IMR-90 (cell line): Measurements from ENCODE around the gene PTAR1. TPM values are rescaled to one million over a fixed set of nuclear protein-coding genes. Genes with fewer than 3 reads are reported as not detected.

ENCODE experiments used
- ATAC-seq: fragments of 200-7000 bp; cut with Tn5 transposase; 2 replicates; pipeline ENCODE4 v1.9.1; 2020; ENCODE audit warnings: low read depth, mild to moderate bottlenecking, moderate library complexity
- BruUV-seq: library from RNA; stranded (reverse); fragments of 400-500 nt; replicated peaks from 2 replicates; lab custom pipeline; 2021; lab: Mats Ljungman, UMichigan
- CTCF ChIA-PET: fragments of 300-600 bp; formaldehyde crosslinking; extraction: SDS; loops from one replicate; lab custom pipeline; 2021; ENCODE audit warnings: antibody characterized with exemption; lab: Yijun Ruan, JAX
- POLR2A ChIA-PET: fragments of 300-600 bp; sonication (Branson Sonifier 250); formaldehyde crosslinking; loops from one replicate; lab custom pipeline; 2022; ENCODE audit warnings: antibody characterized with exemption; ENCODE audit not compliant: unreplicated experiment; lab: Charles Lee
- DNase-seq: peaks from one replicate; pipeline ENCODE4 v3.0.0; 2013
- H2AFZ ChIP-seq: replicated peaks from 2 replicates; pipeline ENCODE3; 2013; ENCODE audit warnings: low read length, mild to moderate bottlenecking; ENCODE audit not compliant: poor library complexity
- H2AK5ac ChIP-seq: 2 replicates; pipeline ENCODE4 v1.6.1; 2013; ENCODE audit warnings: low read depth, low read length, inconsistent platforms
- H2AK9ac ChIP-seq: replicated peaks from 2 replicates; pipeline ENCODE3; 2013; ENCODE audit warnings: mild to moderate bottlenecking, low read depth, low read length, moderate library complexity; ENCODE audit not compliant: poor library complexity
- H2BK120ac ChIP-seq: 2 replicates; pipeline ENCODE4 v1.6.1; 2013; ENCODE audit warnings: low read depth, low read length, inconsistent platforms
- H2BK15ac ChIP-seq: 3 replicates; pipeline ENCODE4 v1.6.1; 2013; ENCODE audit warnings: low read depth, low read length, inconsistent platforms
- H2BK20ac ChIP-seq: 2 replicates; pipeline ENCODE4 v1.6.1; 2013; ENCODE audit warnings: low read depth, mild to moderate bottlenecking, inconsistent platforms, low read length, moderate library complexity
- H2BK5ac ChIP-seq: 2 replicates; pipeline ENCODE4 v1.6.1; 2013; ENCODE audit warnings: mild to moderate bottlenecking, low read depth, low read length, inconsistent platforms; ENCODE audit not compliant: poor library complexity, severe bottlenecking
- H3K14ac ChIP-seq: replicated peaks from 2 replicates; pipeline ENCODE4 v1.6.1; 2013; ENCODE audit warnings: low read depth, low read length, inconsistent platforms
- H3K18ac ChIP-seq: 2 replicates; pipeline ENCODE4 v1.6.1; 2013; ENCODE audit warnings: low read depth, low read length, control low read depth
- H3K23ac ChIP-seq: 2 replicates; pipeline ENCODE4 v1.6.1; 2013; ENCODE audit warnings: low read depth, low read length, inconsistent platforms
- H3K27ac ChIP-seq: 2 replicates; pipeline ENCODE4 v1.5.1; 2013; ENCODE audit warnings: mild to moderate bottlenecking, control low read depth, low read length; ENCODE audit not compliant: insufficient read depth
- H3K27me3 ChIP-seq: 2 replicates; pipeline ENCODE4 v1.6.1; 2013; ENCODE audit warnings: low read length; ENCODE audit not compliant: control insufficient read depth, insufficient read depth
- H3K36me3 ChIP-seq: 2 replicates; pipeline ENCODE4 v1.6.1; 2013; ENCODE audit warnings: low read length, mixed read lengths; ENCODE audit not compliant: control insufficient read depth, insufficient read depth
- H3K4ac ChIP-seq: 2 replicates; pipeline ENCODE4 v1.6.1; 2013; ENCODE audit warnings: low read depth, low read length, inconsistent platforms
- H3K4me1 ChIP-seq: 2 replicates; pipeline ENCODE4 v1.6.1; 2013; ENCODE audit warnings: low read length, mixed read lengths; ENCODE audit not compliant: control insufficient read depth, insufficient read depth
- H3K4me2 ChIP-seq: 2 replicates; pipeline ENCODE4 v1.6.1; 2013; ENCODE audit warnings: low read depth, mild to moderate bottlenecking, control low read depth, low read length, moderate library complexity
- H3K4me3 ChIP-seq: 2 replicates; pipeline ENCODE4 v1.5.1; 2013; ENCODE audit warnings: low read depth, mild to moderate bottlenecking, control low read depth, low read length, moderate library complexity; ENCODE audit not compliant: insufficient read depth
- H3K56ac ChIP-seq: 2 replicates; pipeline ENCODE4 v1.6.1; 2013; ENCODE audit warnings: low read length, inconsistent platforms; ENCODE audit not compliant: insufficient read depth; ENCODE audit errors: extremely low read depth
- H3K79me1 ChIP-seq, 2 experiments: 2 replicates each; pipeline ENCODE4 v1.6.1; 2013; ENCODE audit warnings: low read length in 2 of 2, inconsistent platforms in 1 of 2, low read depth in 1 of 2
- H3K9ac ChIP-seq: 2 replicates; pipeline ENCODE4 v1.6.1; 2013; ENCODE audit warnings: low read depth, low read length, control low read depth
- H3K9me1 ChIP-seq: 2 replicates; pipeline ENCODE4 v1.6.1; 2013; ENCODE audit warnings: low read length, inconsistent platforms; ENCODE audit not compliant: insufficient read depth
- H3K9me3 ChIP-seq: 2 replicates; pipeline ENCODE4 v1.6.1; 2013; ENCODE audit warnings: low read length; ENCODE audit not compliant: control insufficient read depth, insufficient read depth
- H4K20me1 ChIP-seq: 2 replicates; pipeline ENCODE4 v1.6.1; 2013; ENCODE audit warnings: low read length, inconsistent platforms; ENCODE audit not compliant: insufficient read depth
- H4K5ac ChIP-seq: 2 replicates; pipeline ENCODE4 v1.6.1; 2013; ENCODE audit warnings: mild to moderate bottlenecking, low read depth, low read length, control low read depth
- H4K8ac ChIP-seq, 2 experiments: 2 replicates each; pipeline ENCODE4 v1.6.1; 2013; ENCODE audit warnings: low read depth in 2 of 2, low read length in 2 of 2, control low read depth in 1 of 2, inconsistent platforms in 1 of 2
- H4K91ac ChIP-seq: 2 replicates; pipeline ENCODE4 v1.6.1; 2013; ENCODE audit warnings: low read depth, low read length, inconsistent platforms; ENCODE audit not compliant: insufficient read depth
- BHLHE40 ChIP-seq: fragments of 150-350 bp; IDR thresholded peaks from 2 replicates; pipeline ENCODE4 v1.6.1; 2016; ENCODE audit warnings: mild to moderate bottlenecking, low read depth, low read length
- CEBPB ChIP-seq: IDR thresholded peaks from 2 replicates; pipeline ENCODE4 v1.6.1; 2012; ENCODE audit warnings: low read depth, low read length, improper control_type of control experiment
- CHD1 ChIP-seq: IDR thresholded peaks from 2 replicates; pipeline ENCODE4 v1.6.1; 2012; ENCODE audit warnings: low read depth, low read length, improper control_type of control experiment
- ELK1 ChIP-seq: fragments of 150-350 bp; IDR thresholded peaks from 2 replicates; pipeline ENCODE4 v1.6.1; 2016; ENCODE audit warnings: low read depth, mild to moderate bottlenecking, low read length, moderate library complexity, borderline replicate concordance
- FOS ChIP-seq: fragments of 150-350 bp; IDR thresholded peaks from 2 replicates; pipeline ENCODE4 v1.6.1; 2016; ENCODE audit warnings: low read depth, low read length
- MAFK ChIP-seq: IDR thresholded peaks from 2 replicates; pipeline ENCODE4 v1.6.1; 2012; ENCODE audit warnings: low read depth, low read length, improper control_type of control experiment
- MXI1 ChIP-seq: IDR thresholded peaks from 2 replicates; pipeline ENCODE4 v1.6.1; 2012; ENCODE audit warnings: low read depth, mild to moderate bottlenecking, low read length, moderate library complexity, borderline replicate concordance
- NFE2L2 ChIP-seq: fragments of 150-350 bp; IDR thresholded peaks from 2 replicates; pipeline ENCODE4 v1.6.1; 2016; ENCODE audit warnings: low read depth, mild to moderate bottlenecking, low read length
- POLR2A ChIP-seq: IDR thresholded peaks from 2 replicates; pipeline ENCODE4 v1.6.1; 2012; ENCODE audit warnings: mild to moderate bottlenecking, low read depth, low read length
- RAD21 ChIP-seq: IDR thresholded peaks from 2 replicates; pipeline ENCODE4 v1.6.1; 2012; ENCODE audit warnings: low read length, improper control_type of control experiment
- RCOR1 ChIP-seq: IDR thresholded peaks from 2 replicates; pipeline ENCODE4 v1.6.1; 2012; ENCODE audit warnings: mild to moderate bottlenecking, low read length, improper control_type of control experiment; ENCODE audit not compliant: insufficient replicate concordance
- RFX5 ChIP-seq: IDR thresholded peaks from 2 replicates; pipeline ENCODE4 v1.8.0; 2012; ENCODE audit warnings: low read depth, mild to moderate bottlenecking, low read length, moderate library complexity
- SMC3 ChIP-seq: fragments of 150-350 bp; IDR thresholded peaks from 2 replicates; pipeline ENCODE4 v1.6.1; 2016; ENCODE audit warnings: low read depth, mild to moderate bottlenecking, antibody characterized with exemption, low read length, moderate library complexity
- USF2 ChIP-seq: fragments of 150-350 bp; IDR thresholded peaks from 2 replicates; pipeline ENCODE4 v1.6.1; 2017; ENCODE audit warnings: mild to moderate bottlenecking, antibody characterized with exemption, low read length, low read depth
- WGBS, 2 experiments: methylation state at CpG; one replicate each; pipeline versions ENCODE4 v1.1.5 to v1.1.7; 2013; ENCODE audit warnings: missing lambda C conversion rate in 2 of 2; ENCODE audit not compliant: insufficient read length in 1 of 2; ENCODE audit errors: extremely low coverage in 2 of 2; 5-methylcytosine and 5-hydroxymethylcytosine counted together
- dilution Hi-C: fragments of 300-500 bp; cut with HindIII; formaldehyde crosslinking; loops from one replicate; pipeline ENCODE4 v1.14.3; 2018; ENCODE audit warnings: low sequenced_read_pairs; ENCODE audit not compliant: unreplicated experiment
- in situ Hi-C: fragments of 300-500 bp; cut with MboI; formaldehyde crosslinking; loops from 3 replicates; pipeline ENCODE4 v1.14.3; 2019; ENCODE audit warnings: low sequenced_read_pairs, inconsistent platforms, mixed read lengths
- intact Hi-C: fragments of 100-400 bp; cut with micrococcal nuclease; formaldehyde crosslinking; loops from 2 replicates; pipeline ENCODE4 v1.10.0; 2022
- polyA plus RNA-seq, 3 experiments: library from polyadenylated mRNA; depleted of rRNA; stranded (reverse); fragments of >200 nt; gene quantifications; 2 replicates each; pipeline ENCODE4 v1.2.3, GENCODE V29; 2012; ENCODE audit warnings: low replicate concordance in 1 of 3
- total RNA-seq: library from RNA; depleted of rRNA; stranded (reverse); fragments of >200 nt; gene quantifications from 2 replicates; pipeline ENCODE4 v1.2.3, GENCODE V29; 2012
- TF ChIP-seq, protein P1 (sequence below): conservative IDR thresholded peaks from 2 replicates; pipeline ENCODE4 v1.5.1; 2012; ENCODE audit warnings: mild to moderate bottlenecking, low read depth, low read length, improper control_type of control experiment

PTAR1 gene
- total and polyA plus RNA-seq, 2 of the 4 experiments (the other 2 are of a cell fraction): 10.6 to 110 TPM

GRCh38 chr9:69745716-69746437 lies 13.9 kb downstream of the PTAR1 start:
- BruUV-seq: no TSS peak
- H2BK120ac ChIP-seq: no peak overlapping the region
- H4K8ac ChIP-seq: no peak overlapping the region
- no peak overlapping the region for H3K23ac ChIP-seq
- CTCF ChIA-PET: interaction anchor here (0.5 to 2.2 kb wide), 5 partner anchors 13 to 588 kb away, joined by 3 to 9 read pairs (median 3); no protein-coding TSS in a partner anchor
- no peaks in the 10 kb centered on the region for H3K27me3 ChIP-seq
- H3K4me2 ChIP-seq: no peak overlapping the region
- ATAC-seq (peak; percentile 57), DNase-seq (peak; percentile 47)
- in situ Hi-C loops: no loop called here
- no peak overlapping the region for H4K5ac ChIP-seq
- H2BK15ac ChIP-seq: no peak overlapping the region
- H4K91ac ChIP-seq: no peak overlapping the region
- no peak overlapping the region for H3K14ac ChIP-seq
- intact Hi-C loops: loop anchor here (5.0 to 10.0 kb wide), 4 partner anchors 129 to 479 kb away; no protein-coding TSS in a partner anchor
- no peak overlapping the region for H2AK9ac ChIP-seq
- H2AFZ ChIP-seq: no peak overlapping the region
- H3K9me3 ChIP-seq: no peaks in the 10 kb centered on the region
- H3K9me1 ChIP-seq: peaks cover 5% of the 10 kb centered on the region
- no peak overlapping the region for H3K18ac ChIP-seq
- no peak overlapping the region for H3K9ac ChIP-seq
- H3K4me1 ChIP-seq: peaks cover 22% of the 10 kb centered on the region
- H3K56ac ChIP-seq: no peak overlapping the region
- H3K4ac ChIP-seq: no peak overlapping the region
- H3K79me1 ChIP-seq: peaks cover 50 to 67% of the 10 kb centered on the region in 2 experiments
- no peak overlapping the region for H2AK5ac ChIP-seq
- no peak overlapping the region for H2BK20ac ChIP-seq
- no peak overlapping the region for H2BK5ac ChIP-seq
- peaks cover 2% of the 10 kb centered on the region; the same call in 1 of the 2 replicates for H3K36me3 ChIP-seq
- H3K27ac ChIP-seq: no peak overlapping the region
- peaks cover 11% of the 10 kb centered on the region; the same call in 1 of the 2 replicates for H4K20me1 ChIP-seq
- no CpG with 5 or more reads among the region's 3 CpGs for WGBS, 2 experiments
- POLR2A ChIA-PET: interaction anchor here (0.7 kb wide), 1 partner anchor 261 kb away, joined by 4 read pairs; no protein-coding TSS in a partner anchor
- H3K4me3 ChIP-seq: no peak overlapping the region
- dilution Hi-C loops: no loop called here
- no peak for TF ChIP-seq ELK1
- no peak for TF ChIP-seq MXI1
- TF ChIP-seq SMC3: peak; percentile 45; the same call in 1 of the 2 replicates
- no peak for TF ChIP-seq RCOR1
- no peak for TF ChIP-seq CHD1
- TF ChIP-seq, protein P1, sequence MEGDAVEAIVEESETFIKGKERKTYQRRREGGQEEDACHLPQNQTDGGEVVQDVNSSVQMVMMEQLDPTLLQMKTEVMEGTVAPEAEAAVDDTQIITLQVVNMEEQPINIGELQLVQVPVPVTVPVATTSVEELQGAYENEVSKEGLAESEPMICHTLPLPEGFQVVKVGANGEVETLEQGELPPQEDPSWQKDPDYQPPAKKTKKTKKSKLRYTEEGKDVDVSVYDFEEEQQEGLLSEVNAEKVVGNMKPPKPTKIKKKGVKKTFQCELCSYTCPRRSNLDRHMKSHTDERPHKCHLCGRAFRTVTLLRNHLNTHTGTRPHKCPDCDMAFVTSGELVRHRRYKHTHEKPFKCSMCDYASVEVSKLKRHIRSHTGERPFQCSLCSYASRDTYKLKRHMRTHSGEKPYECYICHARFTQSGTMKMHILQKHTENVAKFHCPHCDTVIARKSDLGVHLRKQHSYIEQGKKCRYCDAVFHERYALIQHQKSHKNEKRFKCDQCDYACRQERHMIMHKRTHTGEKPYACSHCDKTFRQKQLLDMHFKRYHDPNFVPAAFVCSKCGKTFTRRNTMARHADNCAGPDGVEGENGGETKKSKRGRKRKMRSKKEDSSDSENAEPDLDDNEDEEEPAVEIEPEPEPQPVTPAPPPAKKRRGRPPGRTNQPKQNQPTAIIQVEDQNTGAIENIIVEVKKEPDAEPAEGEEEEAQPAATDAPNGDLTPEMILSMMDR: peak; percentile 49
- no peak for TF ChIP-seq RFX5
- TF ChIP-seq MAFK: no peak
- TF ChIP-seq NFE2L2: peak; percentile 68
- TF ChIP-seq BHLHE40: no peak
- TF ChIP-seq FOS: no peak
- TF ChIP-seq CEBPB: no peak
- TF ChIP-seq USF2: no peak
- TF ChIP-seq POLR2A: no peak
- peak; percentile 60 for TF ChIP-seq RAD21
